ENCODE data around the gene FHOD3.

FHOD3 gene

GRCh38 chr18:36628435-36629137, 331.1 kb downstream of the FHOD3 start:
- DNase-seq (ENCODE audit: low read depth in 3 of 3): no peak

- no peak for DNase-seq (ENCODE audit: low read depth in 3 of 3)
Measured at GRCh38 chr18:36629138-36629530, 331.6 kb downstream of the FHOD3 start.

- no peak for DNase-seq (ENCODE audit: low read depth in 3 of 3)
Measured at GRCh38 chr18:36629836-36630235, 332.3 kb downstream of the FHOD3 start.

- DNase-seq (ENCODE audit: low read depth in 3 of 3): no peak
Measured at GRCh38 chr18:36630917-36631316, 333.4 kb downstream of the FHOD3 start.

- no peak for DNase-seq (ENCODE audit: low read depth in 3 of 3)
Measured at GRCh38 chr18:36633961-36634412, 336.5 kb downstream of the FHOD3 start.

GRCh38 chr18:36634573-36635216, 337.2 kb downstream of the FHOD3 start:
- no peak for DNase-seq (ENCODE audit: low read depth in 3 of 3)

GRCh38 chr18:36635414-36636096, 338.0 kb downstream of the FHOD3 start:
- no peak for DNase-seq (ENCODE audit: low read depth in 3 of 3)

- DNase-seq (ENCODE audit: low read depth in 3 of 3): no peak
Measured at GRCh38 chr18:36636237-36636817, 338.8 kb downstream of the FHOD3 start.

- no peak for DNase-seq (ENCODE audit: low read depth in 3 of 3)
Measured at GRCh38 chr18:36638224-36638623, 340.7 kb downstream of the FHOD3 start.

- no peak for DNase-seq (ENCODE audit: low read depth in 3 of 3)
Measured at GRCh38 chr18:36640021-36640952, 342.8 kb downstream of the FHOD3 start.

GRCh38 chr18:36643061-36643460, 345.5 kb downstream of the FHOD3 start:
- DNase-seq (ENCODE audit: low read depth in 3 of 3): no peak

GRCh38 chr18:36648803-36649202, 351.3 kb downstream of the FHOD3 start:
- DNase-seq (ENCODE audit: low read depth in 3 of 3): no peak

- no peak for DNase-seq (ENCODE audit: low read depth in 3 of 3)
Measured at GRCh38 chr18:36649205-36649604, 351.7 kb downstream of the FHOD3 start.

- DNase-seq (ENCODE audit: low read depth in 3 of 3): no peak
Measured at GRCh38 chr18:36650266-36650665, 352.8 kb downstream of the FHOD3 start.

- no peak for DNase-seq (ENCODE audit: low read depth in 3 of 3)
Measured at GRCh38 chr18:36650906-36651305, 353.4 kb downstream of the FHOD3 start.

- no peak for DNase-seq (ENCODE audit: low read depth in 3 of 3)
Measured at GRCh38 chr18:36652503-36652902, 355.0 kb downstream of the FHOD3 start.

GRCh38 chr18:36653141-36653869, 355.8 kb downstream of the FHOD3 start:
- DNase-seq (ENCODE audit: low read depth in 3 of 3): no peak

- no peak for DNase-seq (ENCODE audit: low read depth in 3 of 3)
Measured at GRCh38 chr18:36653870-36654269, 356.4 kb downstream of the FHOD3 start.

- DNase-seq (ENCODE audit: low read depth in 3 of 3): no peak
Measured at GRCh38 chr18:36655074-36655473, 357.6 kb downstream of the FHOD3 start.

- no peak for DNase-seq (ENCODE audit: low read depth in 3 of 3)
Measured at GRCh38 chr18:36655930-36656329, 358.4 kb downstream of the FHOD3 start.

GRCh38 chr18:36658611-36659010, 361.1 kb downstream of the FHOD3 start:
- DNase-seq (ENCODE audit: low read depth in 3 of 3): no peak
